ENCODE data around the gene NPC1. TPM values are rescaled to one million over a fixed set of nuclear protein-coding genes. Genes with fewer than 3 reads are reported as not detected.

NPC1 gene
- polyA plus RNA-seq, 3 donors: 7.5 to 17.9 (median 17.7) TPM

- Mint-ChIP-seq H3K27me3 (ENCODE audit: low read depth in 3 of 3) (peaks cover 0 to 8% (median 1%) of the 10 kb centered on the region in 3 donors), H3K9me3 (peaks cover 0 to 2% (median 0%) of the 10 kb centered on the region in 7 donors), H3K27ac (no peak overlapping the region), H3K4me3 (no peak overlapping the region), H3K36me3 (peaks cover 86 to 91% of the 10 kb centered on the region in 2 donors), H3K4me1 (peaks cover 48% of the 10 kb centered on the region)
- Histone ChIP-seq H3K36me3 (replicated peaks in 1 of 2; ENCODE audit: control insufficient read depth in 1 of 2, insufficient read depth in 2 of 2, low read length in 2 of 2) (peaks cover 61 to 75% of the 10 kb centered on the region in 2 donors), H3K9me3 (replicated peaks in 1 of 2; ENCODE audit: control insufficient read depth in 1 of 2, insufficient read depth in 1 of 2, low read length in 2 of 2) (no peaks in the 10 kb centered on the region), H2AFZ (ENCODE audit: insufficient read depth, low read depth, low read length, poor library complexity, severe bottlenecking) (no peak overlapping the region), H4K20me1 (ENCODE audit: insufficient read depth, low read length) (peaks cover 31% of the 10 kb centered on the region), H3K9ac (ENCODE audit: insufficient read depth, low read length, poor library complexity, severe bottlenecking) (no peak overlapping the region), H3K4me2 (replicated peaks; ENCODE audit: extremely low read depth, low read length, poor library complexity, severe bottlenecking) (no peak overlapping the region), H3K79me2 (ENCODE audit: insufficient read depth, low read length) (peaks cover 3% of the 10 kb centered on the region), H3K4me3 (replicated peaks in 1 of 3; ENCODE audit: low read depth in 2 of 3, low read length in 3 of 3) (no peak overlapping the region), H3K4me1 (ENCODE audit: control insufficient read depth in 1 of 2, insufficient read depth in 2 of 2, low read length in 2 of 2) (peaks cover 47 to 53% of the 10 kb centered on the region in 2 donors), H3K27me3 (ENCODE audit: control insufficient read depth in 2 of 2, insufficient read depth in 2 of 2, low read length in 2 of 2) (no peaks in the 10 kb centered on the region), H3K27ac (ENCODE audit: low read depth in 1 of 2, low read length in 2 of 2) (no peak overlapping the region)
- intact Hi-C loops (cut with micrococcal nuclease): loop anchor here in 1 of 2 donors (5.0 kb wide), 1 partner anchor 34 kb away; no protein-coding TSS in a partner anchor
- TF ChIP-seq CTCF (IDR thresholded peaks at IDR 0.05): no peak
- DNase-seq: no peak
- 96% methylated on average over 4 of the region's 9 CpGs for WGBS (ENCODE audit: insufficient coverage)
Observed at GRCh38 chr18:23538001-23538400, 48.3 kb downstream of the NPC1 start.

- Histone ChIP-seq H4K20me1 (ENCODE audit: insufficient read depth, low read length) (peaks cover 31% of the 10 kb centered on the region), H3K36me3 (replicated peaks in 1 of 2; ENCODE audit: control insufficient read depth in 1 of 2, insufficient read depth in 2 of 2, low read length in 2 of 2) (peaks cover 63 to 75% of the 10 kb centered on the region in 2 donors), H3K9ac (ENCODE audit: insufficient read depth, low read length, poor library complexity, severe bottlenecking) (no peak overlapping the region), H3K4me3 (replicated peaks in 1 of 3; ENCODE audit: low read depth in 2 of 3, low read length in 3 of 3) (no peak overlapping the region), H2AFZ (ENCODE audit: insufficient read depth, low read depth, low read length, poor library complexity, severe bottlenecking) (no peak overlapping the region), H3K27me3 (ENCODE audit: control insufficient read depth in 2 of 2, insufficient read depth in 2 of 2, low read length in 2 of 2) (no peaks in the 10 kb centered on the region), H3K9me3 (replicated peaks in 1 of 2; ENCODE audit: control insufficient read depth in 1 of 2, insufficient read depth in 1 of 2, low read length in 2 of 2) (no peaks in the 10 kb centered on the region), H3K4me2 (replicated peaks; ENCODE audit: extremely low read depth, low read length, poor library complexity, severe bottlenecking) (no peak overlapping the region), H3K27ac (ENCODE audit: low read depth in 1 of 2, low read length in 2 of 2) (no peak overlapping the region), H3K4me1 (ENCODE audit: control insufficient read depth in 1 of 2, insufficient read depth in 2 of 2, low read length in 2 of 2) (peaks cover 39 to 46% of the 10 kb centered on the region in 2 donors), H3K79me2 (ENCODE audit: insufficient read depth, low read length) (peaks cover 3% of the 10 kb centered on the region)
- 100% methylated on average over 4 of the region's 7 CpGs for WGBS (ENCODE audit: insufficient coverage)
- no peak for TF ChIP-seq CTCF (IDR thresholded peaks at IDR 0.05)
- H3K27me3 Mint-ChIP-seq (ENCODE audit: low read depth in 3 of 3): peaks cover 0 to 8% (median 1%) of the 10 kb centered on the region in 3 donors
- DNase-seq: no peak
- H3K4me1 Mint-ChIP-seq: peaks cover 41% of the 10 kb centered on the region
- peaks cover 0 to 2% (median 0%) of the 10 kb centered on the region in 7 donors for H3K9me3 Mint-ChIP-seq
- H3K36me3 Mint-ChIP-seq: peaks cover 86 to 91% of the 10 kb centered on the region in 2 donors
- H3K27ac Mint-ChIP-seq: peak overlapping the region in 1 of 7 donors; percentile 60
- intact Hi-C loops (cut with micrococcal nuclease): loop anchor here in 1 of 2 donors (5.0 kb wide), 1 partner anchor 35 kb away; no protein-coding TSS in a partner anchor
- no peak overlapping the region for H3K4me3 Mint-ChIP-seq
Observed at GRCh38 chr18:23537274-23537673, 49.0 kb downstream of the NPC1 start.

All from CD14-positive monocyte (primary cell).